Activated CD4-positive, alpha-beta T cell treated with anti-CD3 and anti-CD28 coated beads for 1 hour (primary cell): ENCODE measurements around the gene DCAF10.
"Not testable (repeated sequence)": the region's sequence is repeated elsewhere in the genome, so short reads cannot be mapped to it uniquely, and the experiment has no call there.

Source experiments
- DNase-seq: peaks from one replicate; pipeline ENCODE4 v3.0.0-alpha.2; 2020

The DCAF10 gene, protein sequence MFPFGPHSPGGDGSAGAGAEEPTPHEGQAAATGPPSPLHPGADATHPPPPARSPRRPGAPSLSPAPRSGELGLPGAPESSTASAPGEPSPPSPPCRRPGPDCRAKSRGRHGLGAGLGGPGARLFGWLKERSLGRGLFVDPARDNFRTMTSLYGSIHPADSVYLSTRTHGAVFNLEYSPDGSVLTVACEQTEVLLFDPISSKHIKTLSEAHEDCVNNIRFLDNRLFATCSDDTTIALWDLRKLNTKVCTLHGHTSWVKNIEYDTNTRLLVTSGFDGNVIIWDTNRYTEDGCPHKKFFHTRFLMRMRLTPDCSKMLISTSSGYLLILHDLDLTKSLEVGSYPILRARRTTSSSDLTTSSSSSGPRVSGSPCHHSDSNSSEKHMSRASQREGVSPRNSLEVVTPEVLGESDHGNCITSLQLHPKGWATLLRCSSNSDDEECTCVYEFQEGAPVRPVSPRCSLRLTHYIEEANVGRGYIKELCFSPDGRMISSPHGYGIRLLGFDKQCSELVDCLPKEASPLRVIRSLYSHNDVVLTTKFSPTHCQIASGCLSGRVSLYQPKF

DNA sequence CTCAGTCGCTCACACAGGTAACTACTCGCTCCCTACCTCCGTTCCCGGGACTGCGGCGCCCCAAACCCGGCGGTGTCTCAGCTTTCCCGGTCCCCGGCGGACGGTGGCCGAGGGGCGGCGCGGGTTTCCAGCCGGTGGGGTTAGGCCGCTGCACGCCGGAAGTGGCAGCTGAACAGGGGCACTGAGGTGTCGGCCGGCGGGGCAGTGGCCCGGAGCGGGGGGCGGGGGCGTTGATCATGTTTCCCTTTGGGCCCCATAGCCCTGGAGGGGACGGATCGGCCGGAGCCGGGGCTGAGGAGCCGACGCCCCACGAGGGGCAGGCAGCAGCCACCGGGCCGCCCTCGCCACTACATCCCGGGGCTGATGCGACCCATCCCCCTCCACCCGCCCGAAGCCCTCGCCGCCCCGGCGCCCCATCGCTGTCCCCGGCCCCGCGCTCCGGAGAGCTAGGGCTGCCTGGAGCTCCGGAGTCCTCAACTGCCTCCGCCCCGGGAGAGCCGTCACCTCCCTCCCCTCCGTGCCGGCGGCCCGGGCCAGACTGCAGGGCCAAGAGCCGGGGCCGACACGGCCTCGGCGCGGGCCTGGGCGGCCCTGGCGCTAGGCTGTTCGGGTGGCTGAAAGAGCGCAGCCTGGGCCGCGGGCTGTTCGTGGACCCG is at the start of gene DCAF10:
TSS of gene DCAF10 (plus strand) at position 167 of the 656 bp plus-strand sequence. CDS start at position 237, 70 bp downstream.
- peak; percentile 83 for DNase-seq

DNA sequence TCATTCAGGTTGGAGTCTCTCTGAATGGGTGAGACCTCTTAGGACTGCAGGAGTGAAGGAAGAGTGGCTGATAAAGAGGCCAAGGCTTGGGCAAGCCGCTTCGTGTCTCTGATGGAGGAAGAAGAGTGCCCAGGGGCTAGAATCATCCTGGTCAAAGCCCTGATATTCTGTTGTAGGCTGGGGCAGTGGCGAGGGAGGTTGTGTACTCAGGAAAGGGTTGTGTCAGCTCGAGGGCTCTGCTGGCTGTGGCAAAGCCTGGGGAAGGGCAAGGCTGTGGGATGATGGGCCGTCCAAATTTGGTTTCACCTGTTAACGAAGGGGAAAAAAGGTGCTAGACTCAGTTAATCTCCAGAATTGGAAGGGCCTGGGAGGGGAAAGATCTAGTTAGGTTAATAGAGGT is 49.4 kb upstream of the DCAF10 start:
- DNase-seq, result no peak

DNA sequence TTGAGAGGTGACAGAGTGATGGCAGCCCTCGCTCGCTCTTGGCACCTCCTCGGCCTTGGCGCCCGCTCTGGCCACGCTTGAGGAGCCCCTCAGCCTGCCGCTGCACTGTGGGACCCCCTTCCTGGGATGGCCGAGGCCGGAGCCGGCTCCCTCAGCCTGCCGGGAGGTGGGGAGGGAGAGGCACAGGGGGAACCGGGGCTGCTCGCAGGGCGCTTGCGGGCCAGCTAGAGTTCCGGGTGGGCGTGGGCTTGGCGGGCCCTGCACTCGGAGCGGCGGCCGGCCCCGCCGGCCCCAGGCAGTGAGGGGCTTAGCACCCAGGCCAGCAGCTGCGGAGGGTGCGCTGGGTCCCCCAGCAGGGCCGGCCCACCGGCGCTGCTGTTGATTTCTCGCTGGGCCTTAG is 48.9 kb upstream of the DCAF10 start:
- DNase-seq, result not testable (repeated sequence)

DNA sequence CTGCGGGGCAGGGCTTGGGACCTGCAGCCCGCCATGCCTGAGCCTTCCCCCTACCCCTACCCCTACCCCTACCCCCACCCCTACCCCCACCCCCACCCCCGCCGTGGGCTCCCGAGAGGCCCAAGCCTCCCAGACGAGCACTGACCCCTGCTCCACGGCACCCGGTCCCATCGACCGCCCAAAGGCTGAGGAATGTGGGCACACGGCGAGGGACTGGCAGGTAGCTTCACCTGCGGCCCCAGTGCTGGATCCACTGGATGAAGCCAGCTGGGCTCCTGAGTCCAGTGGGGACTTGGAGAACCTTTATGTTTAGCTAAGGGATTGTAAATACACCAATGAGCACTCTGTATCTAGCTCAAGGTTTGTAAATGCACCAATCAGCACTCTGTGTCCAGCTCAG is 48.5 kb upstream of the DCAF10 start:
- not testable (repeated sequence) for DNase-seq

DNA sequence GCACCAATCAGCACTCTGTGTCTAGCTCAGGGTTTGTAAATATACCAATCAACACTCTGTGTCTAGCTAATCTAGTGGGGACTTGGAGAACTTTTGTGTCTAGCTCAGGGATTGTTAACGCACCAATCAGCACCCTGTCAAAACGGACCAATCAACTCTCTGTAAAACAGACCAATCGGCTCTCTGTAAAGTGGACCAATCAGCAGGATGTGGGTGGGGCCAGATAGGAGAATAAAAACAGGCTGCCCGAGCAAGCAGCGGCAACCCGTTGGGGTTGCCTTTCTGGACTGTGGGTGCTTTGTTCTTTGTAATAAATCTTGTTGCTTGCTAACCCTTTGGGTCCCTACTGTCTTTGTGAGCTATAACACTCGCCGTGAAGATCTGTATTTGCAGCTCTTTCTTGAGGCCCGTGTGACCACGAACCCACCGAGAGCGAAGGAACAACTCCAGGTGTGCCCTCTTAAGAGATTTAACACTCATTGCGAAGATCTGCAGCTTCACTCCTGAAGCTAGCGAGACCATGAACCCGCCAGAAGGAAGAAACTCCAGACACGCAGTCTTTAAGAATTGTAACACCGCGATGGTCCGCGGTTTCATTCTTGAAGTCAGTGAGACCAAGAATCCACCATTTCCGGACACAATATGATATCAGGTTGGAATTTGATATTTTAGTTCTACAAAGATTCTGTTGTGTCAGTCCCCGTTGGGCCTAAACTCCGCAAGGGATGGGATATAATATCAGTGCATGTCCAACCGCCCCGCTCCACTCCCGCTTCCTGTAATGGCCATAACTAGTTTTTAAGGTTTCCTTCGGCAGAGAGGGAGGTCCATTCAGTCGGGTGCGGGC is 47.7 kb upstream of the DCAF10 start:
- DNase-seq, result no peak

DNA sequence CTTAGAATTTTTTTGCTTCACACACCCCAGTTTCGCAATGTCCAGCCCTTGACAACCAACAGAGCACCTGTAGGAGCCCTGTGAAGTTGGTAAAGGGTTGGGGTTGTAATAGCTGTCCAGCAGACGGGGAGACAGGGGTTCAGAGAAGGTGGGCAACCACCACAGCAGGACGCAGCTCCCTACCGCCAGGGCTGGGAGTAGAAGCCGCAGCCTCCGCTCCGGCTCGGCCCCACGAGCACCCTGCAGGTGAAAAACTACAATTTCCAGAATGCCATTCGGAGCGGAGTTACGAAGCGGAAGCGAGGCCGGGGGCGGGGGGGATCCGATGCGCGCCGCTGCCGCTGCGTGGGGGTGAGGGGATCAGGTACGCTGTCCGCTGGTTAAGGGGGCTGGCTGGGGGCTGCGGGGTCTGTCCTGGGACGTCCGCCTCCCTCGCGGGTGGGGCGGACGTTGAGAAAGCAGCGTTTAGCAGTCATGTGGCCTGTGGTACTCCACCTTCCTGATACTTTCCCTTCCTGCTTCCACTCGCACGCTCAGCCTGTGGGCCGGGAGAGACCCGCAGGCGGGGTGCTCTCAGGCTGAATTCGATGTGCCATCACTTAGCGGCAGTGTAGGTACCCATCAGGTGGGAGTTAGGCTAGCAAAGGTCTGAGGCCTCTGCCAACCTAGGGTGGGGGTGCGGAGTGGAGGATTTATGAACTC is 47.0 kb upstream of the DCAF10 start, which contains the start of gene TRMT10B:
TSS of gene TRMT10B (plus strand) at position 317 of the 702 bp plus-strand sequence. CDS start 8,127 bp downstream, outside the sequence.
- peak; percentile 53 for DNase-seq

DNA sequence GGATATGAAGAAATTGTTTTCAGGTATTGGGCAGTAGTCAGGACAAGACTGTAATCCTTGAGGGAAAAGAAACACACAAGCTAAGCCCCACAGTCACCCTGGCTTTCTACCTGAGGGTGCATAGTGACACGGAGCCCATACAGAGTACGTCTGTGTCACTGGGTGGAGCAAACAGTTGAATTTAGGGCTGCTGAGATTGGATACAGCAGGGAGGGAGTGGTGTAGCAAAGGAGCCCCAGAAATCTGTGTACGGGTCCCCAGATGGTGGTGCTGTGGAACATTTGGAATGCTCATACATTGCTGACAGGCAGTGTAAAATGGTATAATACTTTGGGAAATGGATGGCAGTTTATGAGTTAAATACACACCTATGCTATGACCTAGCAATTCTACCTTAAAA is 41.9 kb upstream of the DCAF10 start:
- DNase-seq, result no peak

DNA sequence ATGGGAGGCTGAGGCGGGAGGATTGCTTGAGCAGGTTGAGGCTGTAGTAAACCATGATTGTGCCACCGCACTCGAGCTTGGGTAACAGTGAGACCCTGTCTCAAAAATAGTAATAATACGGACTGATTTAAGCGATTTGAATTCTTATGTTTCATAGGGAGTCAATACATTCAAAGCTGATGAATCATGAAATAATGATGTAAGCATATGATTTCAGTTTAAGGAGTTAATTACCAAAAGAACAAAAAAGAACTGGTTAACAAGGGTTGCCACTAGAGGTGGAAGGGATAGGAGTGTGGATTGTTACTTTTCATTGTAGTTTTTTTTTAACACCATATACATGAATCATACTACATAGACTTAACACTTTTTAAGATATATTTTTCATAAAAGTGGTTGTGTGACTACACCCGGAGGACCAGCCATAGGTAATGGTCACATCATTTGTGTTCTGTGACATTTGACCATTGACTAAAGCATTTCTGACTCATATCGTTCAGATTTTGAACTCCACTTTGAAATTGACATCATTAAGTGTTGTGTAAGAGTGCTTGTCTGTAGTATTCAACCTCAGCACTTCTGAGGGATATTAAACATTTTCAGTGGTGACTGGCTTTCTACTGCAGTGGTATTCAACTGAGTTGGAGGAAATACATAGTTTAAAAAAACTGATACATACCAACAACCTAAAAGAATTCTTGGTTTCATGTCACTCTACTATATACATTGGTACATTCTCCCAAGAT is 40.0 kb upstream of the DCAF10 start:
- DNase-seq, result no peak

DNA sequence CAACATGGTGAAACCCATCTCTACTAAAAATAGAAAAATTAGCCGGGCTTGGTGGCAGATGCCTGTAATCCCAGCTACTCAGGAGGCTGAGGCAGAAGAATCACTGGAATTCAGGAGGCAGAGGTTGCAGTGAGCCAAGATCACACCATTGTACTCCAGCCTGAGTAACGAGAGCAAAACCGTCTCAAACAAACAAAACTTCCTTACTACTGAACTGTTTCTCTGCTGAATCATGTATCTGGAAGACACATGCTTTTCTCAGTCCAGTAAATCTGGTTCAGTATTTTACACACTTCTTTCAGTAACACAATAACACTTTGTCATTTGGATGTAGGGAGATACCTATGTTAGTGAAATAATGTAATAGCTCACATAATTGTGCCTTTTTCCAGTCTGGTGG is 39.1 kb upstream of the DCAF10 start:
- DNase-seq, result no peak

DNA sequence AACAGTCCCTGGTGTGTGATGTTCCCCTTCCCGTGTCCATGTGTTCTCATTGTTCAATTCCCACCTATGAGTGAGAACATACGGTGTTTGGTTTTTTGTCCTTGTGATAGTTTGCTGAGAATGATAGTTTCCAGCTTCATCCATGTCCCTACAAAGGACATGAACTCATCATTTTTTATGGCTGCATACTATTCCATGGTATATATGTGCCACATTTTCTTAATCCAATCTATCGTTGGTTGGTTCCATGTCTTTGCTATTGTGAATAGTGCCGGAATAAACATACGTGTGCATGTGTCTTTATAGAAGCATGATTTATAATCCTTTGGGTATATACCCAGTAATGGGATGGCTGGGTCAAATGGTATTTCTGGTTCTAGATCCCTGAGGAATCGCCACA is 35.3 kb upstream of the DCAF10 start:
- not testable (repeated sequence) for DNase-seq

DNA sequence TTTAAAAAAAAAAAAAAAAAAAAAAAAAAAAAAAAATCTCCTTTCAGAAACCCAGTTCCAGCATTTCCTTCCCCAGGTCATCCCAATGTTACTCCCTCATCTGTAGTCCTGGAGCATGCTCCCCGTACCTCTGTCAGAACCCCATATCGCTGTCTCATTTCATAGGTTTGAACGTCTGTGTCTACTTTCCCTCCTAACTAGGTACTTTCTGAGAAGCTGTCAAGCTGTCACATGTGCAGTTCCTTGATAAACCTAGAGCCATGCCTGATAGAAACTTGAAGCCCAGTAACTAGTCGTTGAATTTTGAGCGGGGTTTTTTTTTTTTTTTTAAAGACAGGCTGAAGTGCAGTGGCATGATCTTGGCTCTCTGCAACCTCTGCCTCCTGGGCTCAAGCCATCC is 31.3 kb upstream of the DCAF10 start:
- no peak for DNase-seq

DNA sequence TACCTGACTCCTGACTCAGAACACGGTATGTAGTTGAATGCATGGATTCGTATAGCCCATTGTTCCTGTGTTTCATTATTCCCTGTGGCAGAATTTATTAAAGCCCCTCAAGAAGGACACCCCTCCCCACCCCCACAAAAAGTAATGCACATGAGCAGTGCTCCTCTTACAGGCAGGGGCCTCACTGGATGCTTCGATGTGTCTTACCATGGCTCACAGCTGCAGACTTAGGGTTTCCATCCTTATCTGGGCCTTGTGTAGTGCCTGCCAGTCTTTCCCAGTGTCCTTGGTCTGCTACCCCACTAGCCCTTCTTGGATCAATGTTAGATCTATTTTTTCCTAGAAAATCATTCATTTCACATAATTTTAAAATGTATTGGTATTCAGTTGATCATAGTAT is 30.6 kb upstream of the DCAF10 start:
- no peak for DNase-seq

DNA sequence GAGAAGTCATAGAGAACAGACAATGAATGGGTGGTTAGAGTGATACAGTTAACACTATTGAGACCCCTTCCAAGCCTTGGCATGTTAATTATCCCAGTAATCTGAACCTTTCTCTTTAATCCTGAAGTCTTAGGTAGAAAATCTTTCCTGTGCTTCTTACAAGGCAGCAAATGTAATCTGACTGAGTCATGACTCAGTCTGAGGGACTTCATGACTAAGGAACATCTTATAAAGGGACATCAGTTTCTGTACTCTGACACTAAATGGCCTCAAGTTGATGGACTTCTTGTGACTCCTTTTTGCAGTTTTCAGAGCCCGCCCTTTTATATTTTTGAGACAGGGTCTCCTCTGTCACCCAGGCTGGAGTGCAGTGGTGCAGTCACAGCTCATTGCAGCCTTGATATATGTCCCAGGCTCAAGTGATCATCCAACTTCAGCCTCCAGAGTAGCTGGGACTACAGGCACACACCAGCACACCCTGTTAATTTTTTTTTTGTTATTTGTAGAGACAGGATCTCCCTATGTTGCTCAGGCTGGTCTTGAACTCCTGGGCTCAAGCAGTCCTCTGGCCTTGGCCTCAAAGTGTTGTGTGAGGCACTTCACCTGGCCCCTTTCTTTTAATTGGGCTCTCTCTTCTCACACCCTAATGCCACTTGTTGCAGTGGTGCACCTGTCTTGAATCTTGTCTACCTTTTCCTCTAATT is 25.2 kb upstream of the DCAF10 start:
- DNase-seq, result no peak

DNA sequence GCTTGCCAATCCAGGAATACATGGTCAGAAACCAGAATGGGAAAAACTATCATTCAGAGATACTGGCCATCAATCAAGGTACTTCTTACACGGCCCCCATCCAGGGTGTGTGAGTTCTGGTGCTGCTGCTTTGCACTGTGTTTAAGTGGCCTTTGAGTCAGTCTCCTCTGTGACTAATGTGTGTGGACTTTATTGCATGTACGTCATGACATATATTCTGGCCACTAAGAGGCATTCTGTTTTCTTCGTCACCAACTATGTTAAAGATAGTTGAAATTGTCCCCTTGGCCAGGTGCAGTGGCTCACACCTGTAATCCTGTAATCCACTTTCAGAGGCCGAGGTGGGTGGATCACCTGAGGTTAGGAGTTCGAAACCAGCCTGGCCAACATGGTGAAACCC is 24.3 kb upstream of the DCAF10 start:
- no peak for DNase-seq

DNA sequence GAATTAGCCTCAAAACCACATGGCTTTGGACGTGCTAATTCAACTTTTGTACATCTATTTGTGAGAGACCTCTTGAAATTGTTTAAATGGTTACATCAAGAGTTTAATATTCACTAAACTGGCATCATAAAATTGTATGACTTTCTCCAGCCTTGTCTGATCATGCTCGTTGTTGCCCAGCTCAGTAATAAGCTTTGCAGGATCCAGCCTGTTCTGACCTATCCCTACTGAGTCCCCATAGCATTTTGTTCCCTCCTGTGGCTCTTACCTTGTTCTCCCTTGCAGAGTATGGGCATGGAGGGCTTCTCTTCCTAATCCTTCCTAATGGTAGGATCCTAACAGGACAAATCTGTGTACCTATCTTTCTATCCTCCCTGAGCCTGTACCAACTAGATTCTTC is 22.1 kb upstream of the DCAF10 start:
- no peak for DNase-seq

DNA sequence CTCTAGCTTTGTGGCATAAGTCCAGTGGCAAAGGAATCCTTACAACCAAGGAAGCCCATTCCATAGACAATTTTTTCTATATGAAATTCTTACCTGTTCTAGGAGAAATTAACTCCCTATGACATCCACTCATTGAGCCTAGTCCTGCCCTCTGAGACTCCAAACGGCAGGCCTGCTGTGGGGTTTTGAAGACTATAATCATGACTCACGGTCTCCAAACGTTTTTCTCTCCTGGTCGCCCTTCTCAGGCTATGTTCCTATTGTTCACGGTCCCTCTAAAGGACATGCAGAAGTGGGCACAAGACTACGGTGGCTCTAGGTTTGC is 16.3 kb upstream of the DCAF10 start:
- no peak for DNase-seq

DNA sequence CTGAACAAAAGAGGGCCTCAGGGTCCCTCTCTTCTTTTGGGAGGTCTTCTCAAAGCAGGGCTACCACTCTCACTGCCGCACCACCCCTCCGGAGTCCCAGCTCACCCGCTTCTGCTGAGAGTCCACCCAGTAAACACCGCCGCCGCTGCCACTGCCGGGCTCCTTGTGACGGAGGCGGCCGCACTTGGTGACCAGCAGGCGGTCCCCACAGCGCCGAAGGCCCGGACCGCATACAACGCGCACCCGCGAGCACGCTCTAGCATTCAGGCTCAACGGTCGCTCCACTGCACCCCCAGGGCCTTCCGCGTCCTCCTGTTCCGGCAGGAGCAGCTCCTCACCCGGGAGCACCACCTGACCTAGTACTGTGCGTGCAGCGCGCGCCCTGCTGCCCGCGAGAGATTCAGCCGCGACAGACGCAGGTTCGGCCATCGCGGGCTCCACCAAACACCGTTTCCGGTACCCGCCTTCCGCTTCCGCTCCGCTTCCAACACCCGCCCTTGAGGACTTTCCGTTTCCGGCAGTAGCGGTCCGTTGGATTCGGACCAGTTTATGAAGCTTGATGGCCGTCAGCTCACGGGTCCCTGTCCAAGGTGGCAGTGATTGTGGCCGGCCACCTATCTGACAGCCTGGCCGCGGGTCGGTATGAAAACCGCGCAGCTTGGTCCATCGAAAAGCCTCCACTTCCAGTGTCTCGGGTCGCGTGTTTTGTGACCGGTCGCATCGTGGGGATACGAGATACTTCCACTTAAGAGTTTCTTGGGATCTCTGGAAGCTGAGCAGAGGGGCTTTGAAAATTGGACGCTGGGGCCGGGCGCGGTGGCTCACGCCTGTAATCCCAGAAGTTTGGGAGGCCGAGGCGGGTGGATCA is 15.7 kb upstream of the DCAF10 start, which contains the start of gene EXOSC3:
TSS of gene EXOSC3 (minus strand) at position 449 of the 868 bp plus-strand sequence. CDS start at position 429, 20 bp downstream.
- DNase-seq, result peak; percentile 72

DNA sequence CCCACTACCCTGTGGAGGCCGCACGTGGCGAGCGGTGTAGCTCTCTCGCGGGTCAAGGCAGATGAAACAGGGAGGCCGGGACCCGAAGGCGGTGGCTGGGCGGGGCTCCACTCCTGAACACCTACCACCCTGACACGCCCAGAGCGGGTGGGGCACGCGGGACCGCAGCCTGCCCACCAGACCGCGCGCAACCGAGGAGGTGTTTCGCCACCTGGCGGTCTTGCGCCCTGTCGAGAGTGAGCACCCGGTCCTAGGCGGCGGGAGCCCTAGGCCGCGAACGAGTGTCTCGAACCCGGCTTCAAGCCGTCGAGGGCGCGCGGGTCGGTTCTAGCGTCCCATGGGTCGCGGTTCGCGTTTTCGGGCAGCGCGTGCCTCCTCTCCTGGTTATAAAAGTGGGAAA is 13.5 kb upstream of the DCAF10 start:
- no peak for DNase-seq

DNA sequence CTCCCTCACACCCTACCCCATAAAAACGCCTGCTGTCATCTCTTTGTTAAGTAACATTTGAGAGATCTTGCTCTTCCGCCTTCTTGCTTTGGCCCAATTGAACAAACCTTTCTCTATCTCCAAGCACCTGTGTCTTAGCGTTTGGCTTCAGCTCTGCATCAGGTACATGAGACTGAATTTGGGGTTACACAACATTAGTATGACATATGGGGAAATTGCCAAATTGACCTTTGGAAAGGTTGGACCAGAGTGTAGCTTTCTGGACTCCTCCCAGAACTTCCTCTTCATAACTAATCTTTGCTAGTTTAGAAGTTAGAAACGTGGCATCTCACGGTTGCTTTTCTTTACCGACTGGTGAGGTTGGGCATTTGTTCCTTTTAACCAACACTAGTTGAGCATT is 12.3 kb upstream of the DCAF10 start:
- DNase-seq, result no peak

DNA sequence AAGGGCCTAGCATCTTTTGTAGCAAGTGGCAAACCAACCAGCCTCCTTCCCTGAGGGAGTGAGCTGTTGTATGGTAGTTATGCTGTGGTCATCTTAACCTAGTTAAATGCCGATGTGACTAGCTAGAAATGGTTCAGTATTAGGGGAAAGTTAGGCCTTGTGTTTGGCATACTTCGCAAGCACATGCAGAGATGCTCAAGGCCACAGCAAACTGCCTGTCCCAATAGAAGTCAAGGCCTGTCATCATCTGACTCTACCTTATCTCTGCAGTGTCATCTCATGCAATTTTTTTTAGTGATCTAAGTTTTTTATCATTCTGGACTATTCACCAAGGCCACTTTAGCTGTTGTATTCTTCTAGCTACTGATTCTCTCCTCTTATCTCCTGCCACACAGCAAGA is 10.5 kb upstream of the DCAF10 start:
- no peak for DNase-seq
